Liver (tissue), 9 donors: ENCODE measurements around the gene ST6GALNAC5. TPM values are rescaled to one million over a fixed set of nuclear protein-coding genes. Genes with fewer than 3 reads are reported as not detected.

Source experiments
- DNase-seq: peaks from one replicate; pipeline ENCODE4 v3.0.0-alpha.2; 2017; ENCODE audit warnings: low spot score
- H3K27ac ChIP-seq, 2 donors: one replicate each; pipeline ENCODE4 v1.7.0; 2013; ENCODE audit warnings: inconsistent platforms in 2 of 2, low read length in 2 of 2, control low read depth in 1 of 2, low read depth in 1 of 2, mild to moderate bottlenecking in 1 of 2
- H3K27me3 ChIP-seq, 4 donors: one replicate each; pipeline versions ENCODE4 v1.6.1 to v1.7.0; 2013; ENCODE audit warnings: low read length in 3 of 4, inconsistent platforms in 1 of 4, mild to moderate bottlenecking in 1 of 4, moderate library complexity in 1 of 4; ENCODE audit not compliant: control insufficient read depth in 4 of 4, insufficient read depth in 4 of 4
- H3K36me3 ChIP-seq, 4 donors: one replicate each; pipeline versions ENCODE4 v1.6.1 to v1.7.0; 2013; ENCODE audit warnings: low read length in 3 of 4, mild to moderate bottlenecking in 3 of 4, low read depth in 1 of 4, moderate library complexity in 1 of 4; ENCODE audit not compliant: control insufficient read depth in 4 of 4, insufficient read depth in 3 of 4
- H3K4me1 ChIP-seq, 4 donors: one replicate each; pipeline versions ENCODE4 v1.6.1 to v1.7.0; 2013; ENCODE audit warnings: low read length in 3 of 4, mild to moderate bottlenecking in 3 of 4, moderate library complexity in 1 of 4; ENCODE audit not compliant: control insufficient read depth in 4 of 4, insufficient read depth in 4 of 4
- H3K4me3 ChIP-seq, 3 donors: one replicate each; pipeline versions ENCODE4 v1.6.1 to v1.7.0; 2013; ENCODE audit warnings: low read length in 3 of 3, control low read depth in 1 of 3, low read depth in 1 of 3, mild to moderate bottlenecking in 1 of 3
- H3K9ac ChIP-seq, 2 donors: one replicate each; pipeline ENCODE4 v1.7.0; 2013; ENCODE audit warnings: low read length in 2 of 2, mild to moderate bottlenecking in 2 of 2, moderate library complexity in 2 of 2, control low read depth in 1 of 2, low read depth in 1 of 2
- H3K9me3 ChIP-seq, 4 donors: one replicate each; pipeline versions ENCODE4 v1.6.1 to v1.7.0; 2013; ENCODE audit warnings: low read length in 3 of 4; ENCODE audit not compliant: control insufficient read depth in 4 of 4
- CTCF ChIP-seq: fragments of 150-350 bp; IDR thresholded peaks from 2 replicates; pipeline ENCODE4 v1.5.1; 2017; ENCODE audit warnings: improper control_type of control experiment, low read depth, low read length; ENCODE audit not compliant: missing input control
- FOXA1 ChIP-seq: IDR thresholded peaks from 2 replicates; pipeline ENCODE4 v1.6.1; 2016; ENCODE audit warnings: antibody characterized with exemption
- FOXA2 ChIP-seq: IDR thresholded peaks from 2 replicates; pipeline ENCODE4 v1.6.1; 2016; ENCODE audit warnings: antibody characterized with exemption
- GABPA ChIP-seq, 2 donors: IDR thresholded peaks in 1 of 2; conservative IDR thresholded peaks in 1 of 2; 2 replicates each; pipeline ENCODE4 v1.6.1; 2016; ENCODE audit warnings: antibody characterized with exemption in 2 of 2, mild to moderate bottlenecking in 1 of 2, moderate library complexity in 1 of 2
- HNF4A ChIP-seq, 2 donors: conservative IDR thresholded peaks; 2 replicates each; pipeline ENCODE4 v1.6.1; 2016; ENCODE audit warnings: antibody characterized with exemption in 2 of 2, mild to moderate bottlenecking in 2 of 2
- JUND ChIP-seq, 2 donors: IDR thresholded peaks; 2 replicates each; pipeline ENCODE4 v1.6.1; 2016; ENCODE audit warnings: antibody characterized with exemption in 2 of 2
- MAX ChIP-seq: IDR thresholded peaks from 2 replicates; pipeline ENCODE4 v1.6.1; 2016; ENCODE audit warnings: antibody characterized with exemption
- NR2F2 ChIP-seq: IDR thresholded peaks from 2 replicates; pipeline ENCODE4 v1.6.1; 2016; ENCODE audit warnings: antibody characterized with exemption
- RAD21 ChIP-seq, 2 donors: IDR thresholded peaks; 2 replicates each; pipeline ENCODE4 v1.6.1; 2016; ENCODE audit warnings: antibody characterized with exemption in 2 of 2, mild to moderate bottlenecking in 2 of 2
- RXRA ChIP-seq, 2 donors: IDR thresholded peaks; 2 replicates each; pipeline ENCODE4 v1.6.1; 2017 to 2018; ENCODE audit warnings: antibody characterized with exemption in 2 of 2, mild to moderate bottlenecking in 1 of 2
- TAF1 ChIP-seq: conservative IDR thresholded peaks from 2 replicates; pipeline ENCODE4 v1.6.1; 2016; ENCODE audit warnings: antibody characterized with exemption, mild to moderate bottlenecking
- WGBS: extraction: QIAGEN DNeasy Blood & Tissue Kit; methylation state at CpG from one replicate; pipeline ENCODE4 v1.1.7; 2013; 5-methylcytosine and 5-hydroxymethylcytosine counted together
- polyA plus RNA-seq, 2 donors: library from polyadenylated mRNA; stranded (reverse) in 1 of 2; unstranded in 1 of 2; fragments of 200-250 nt in 1 of 2; fragments of >200 nt in 1 of 2; fragmentation: Nextera tagmentation in 1 of 2; extraction: Ambion mirVana in 1 of 2; gene quantifications; one replicate each; pipeline versions ENCODE4 v1.2.1 to v1.2.3, GENCODE V29; 2013 to 2015
- total RNA-seq, 2 donors: library from RNA; depleted of rRNA; stranded (reverse); fragments of >200 nt; gene quantifications; one replicate each; pipeline ENCODE4 v1.2.3, GENCODE V29; 2014
- TF ChIP-seq, protein P1 (sequence below): IDR thresholded peaks from 2 replicates; pipeline ENCODE4 v1.6.1; 2016; ENCODE audit warnings: antibody characterized with exemption
- TF ChIP-seq, protein P2 (sequence below): IDR thresholded peaks from 2 replicates; pipeline ENCODE4 v1.6.1; 2016; ENCODE audit warnings: antibody characterized with exemption
- TF ChIP-seq, protein P3 (sequence below): IDR thresholded peaks from 2 replicates; pipeline ENCODE4 v1.6.1; 2016; ENCODE audit warnings: antibody characterized with exemption, mild to moderate bottlenecking
- donor health status: healthy.
- donor health status: healthy.
- donor health status: healthy.
- donor health status: healthy.
- donor health status: healthy.

ST6GALNAC5 gene
- total and polyA plus RNA-seq, 4 donors: 0.09 to 0.17 TPM; not detected in 2

- TF ChIP-seq HNF4A (conservative IDR thresholded peaks at IDR 0.05): no peak
- no peak for TF ChIP-seq RXRA (IDR thresholded peaks at IDR 0.05)
- TF ChIP-seq FOXA2: no peak
- TF ChIP-seq MAX: no peak
- TF ChIP-seq RAD21 (IDR thresholded peaks at IDR 0.05): no peak
- no peak for TF ChIP-seq TAF1
- TF ChIP-seq, protein P1, sequence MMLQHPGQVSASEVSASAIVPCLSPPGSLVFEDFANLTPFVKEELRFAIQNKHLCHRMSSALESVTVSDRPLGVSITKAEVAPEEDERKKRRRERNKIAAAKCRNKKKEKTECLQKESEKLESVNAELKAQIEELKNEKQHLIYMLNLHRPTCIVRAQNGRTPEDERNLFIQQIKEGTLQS: no peak
- TF ChIP-seq JUND (IDR thresholded peaks at IDR 0.05): no peak
- TF ChIP-seq FOXA1: no peak
- TF ChIP-seq, protein P2, sequence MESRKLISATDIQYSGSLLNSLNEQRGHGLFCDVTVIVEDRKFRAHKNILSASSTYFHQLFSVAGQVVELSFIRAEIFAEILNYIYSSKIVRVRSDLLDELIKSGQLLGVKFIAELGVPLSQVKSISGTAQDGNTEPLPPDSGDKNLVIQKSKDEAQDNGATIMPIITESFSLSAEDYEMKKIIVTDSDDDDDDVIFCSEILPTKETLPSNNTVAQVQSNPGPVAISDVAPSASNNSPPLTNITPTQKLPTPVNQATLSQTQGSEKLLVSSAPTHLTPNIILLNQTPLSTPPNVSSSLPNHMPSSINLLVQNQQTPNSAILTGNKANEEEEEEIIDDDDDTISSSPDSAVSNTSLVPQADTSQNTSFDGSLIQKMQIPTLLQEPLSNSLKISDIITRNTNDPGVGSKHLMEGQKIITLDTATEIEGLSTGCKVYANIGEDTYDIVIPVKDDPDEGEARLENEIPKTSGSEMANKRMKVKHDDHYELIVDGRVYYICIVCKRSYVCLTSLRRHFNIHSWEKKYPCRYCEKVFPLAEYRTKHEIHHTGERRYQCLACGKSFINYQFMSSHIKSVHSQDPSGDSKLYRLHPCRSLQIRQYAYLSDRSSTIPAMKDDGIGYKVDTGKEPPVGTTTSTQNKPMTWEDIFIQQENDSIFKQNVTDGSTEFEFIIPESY: no peak
- Histone ChIP-seq H3K27me3 (no peaks in the 10 kb centered on the region), H3K4me3 (no peak overlapping the region), H3K9ac (no peak overlapping the region), H3K4me1 (no peaks in the 10 kb centered on the region), H3K36me3 (no peaks in the 10 kb centered on the region), H3K9me3 (no peaks in the 10 kb centered on the region), H3K27ac (no peak overlapping the region)
- 93% methylated on average over 8 of the region's 8 CpGs for WGBS
- DNase-seq: no peak
Measured at GRCh38 chr1:76957961-76958360, 90.7 kb downstream of the ST6GALNAC5 start.

- no peaks in the 10 kb centered on the region for H3K36me3 ChIP-seq
- TF ChIP-seq NR2F2 (no peak), GABPA (IDR thresholded peaks at IDR 0.05 in 1 of 2, conservative IDR thresholded peaks at IDR 0.05 in 1 of 2) (no peak), MAX (no peak), FOXA2 (no peak), RAD21 (IDR thresholded peaks at IDR 0.05) (no peak), HNF4A (conservative IDR thresholded peaks at IDR 0.05) (no peak), CTCF (no peak), TAF1 (no peak), FOXA1 (no peak)
- TF ChIP-seq, protein P3, sequence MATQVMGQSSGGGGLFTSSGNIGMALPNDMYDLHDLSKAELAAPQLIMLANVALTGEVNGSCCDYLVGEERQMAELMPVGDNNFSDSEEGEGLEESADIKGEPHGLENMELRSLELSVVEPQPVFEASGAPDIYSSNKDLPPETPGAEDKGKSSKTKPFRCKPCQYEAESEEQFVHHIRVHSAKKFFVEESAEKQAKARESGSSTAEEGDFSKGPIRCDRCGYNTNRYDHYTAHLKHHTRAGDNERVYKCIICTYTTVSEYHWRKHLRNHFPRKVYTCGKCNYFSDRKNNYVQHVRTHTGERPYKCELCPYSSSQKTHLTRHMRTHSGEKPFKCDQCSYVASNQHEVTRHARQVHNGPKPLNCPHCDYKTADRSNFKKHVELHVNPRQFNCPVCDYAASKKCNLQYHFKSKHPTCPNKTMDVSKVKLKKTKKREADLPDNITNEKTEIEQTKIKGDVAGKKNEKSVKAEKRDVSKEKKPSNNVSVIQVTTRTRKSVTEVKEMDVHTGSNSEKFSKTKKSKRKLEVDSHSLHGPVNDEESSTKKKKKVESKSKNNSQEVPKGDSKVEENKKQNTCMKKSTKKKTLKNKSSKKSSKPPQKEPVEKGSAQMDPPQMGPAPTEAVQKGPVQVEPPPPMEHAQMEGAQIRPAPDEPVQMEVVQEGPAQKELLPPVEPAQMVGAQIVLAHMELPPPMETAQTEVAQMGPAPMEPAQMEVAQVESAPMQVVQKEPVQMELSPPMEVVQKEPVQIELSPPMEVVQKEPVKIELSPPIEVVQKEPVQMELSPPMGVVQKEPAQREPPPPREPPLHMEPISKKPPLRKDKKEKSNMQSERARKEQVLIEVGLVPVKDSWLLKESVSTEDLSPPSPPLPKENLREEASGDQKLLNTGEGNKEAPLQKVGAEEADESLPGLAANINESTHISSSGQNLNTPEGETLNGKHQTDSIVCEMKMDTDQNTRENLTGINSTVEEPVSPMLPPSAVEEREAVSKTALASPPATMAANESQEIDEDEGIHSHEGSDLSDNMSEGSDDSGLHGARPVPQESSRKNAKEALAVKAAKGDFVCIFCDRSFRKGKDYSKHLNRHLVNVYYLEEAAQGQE: no peak
- TF ChIP-seq, protein P2: no peak
- WGBS: 90% methylated on average over 4 of the region's 4 CpGs
Measured at GRCh38 chr1:76958828-76959227, 91.5 kb downstream of the ST6GALNAC5 start.

More at GRCh38 chr1:76958828-76959227, 91.5 kb downstream of the ST6GALNAC5 start:
- H3K27ac ChIP-seq: no peak overlapping the region
- H3K27me3 ChIP-seq: no peaks in the 10 kb centered on the region
- H3K4me3 ChIP-seq: no peak overlapping the region
- no peaks in the 10 kb centered on the region for H3K9me3 ChIP-seq
- DNase-seq: no peak
- no peak overlapping the region for H3K9ac ChIP-seq
- H3K4me1 ChIP-seq: no peaks in the 10 kb centered on the region
